Tongue (tissue), 2 donors: ENCODE data around the gene LEKR1. TPM values are rescaled to one million over a fixed set of nuclear protein-coding genes. Genes with fewer than 3 reads are reported as not detected.
"Not testable (repeated sequence)": the region's sequence is repeated elsewhere in the genome, so short reads cannot be mapped to it uniquely, and the experiment has no call there.

ENCODE experiments used
- DNase-seq: peaks from one replicate; pipeline ENCODE4 v3.0.0-alpha.2; 2015
- total RNA-seq: library from RNA; depleted of rRNA; stranded (reverse); fragments of >200 nt; gene quantifications from one replicate; pipeline ENCODE4 v1.2.3, GENCODE V29; 2014

The LEKR1 gene
- total RNA-seq, 1 donor from 2014 or later, result 0.51 TPM

DNA sequence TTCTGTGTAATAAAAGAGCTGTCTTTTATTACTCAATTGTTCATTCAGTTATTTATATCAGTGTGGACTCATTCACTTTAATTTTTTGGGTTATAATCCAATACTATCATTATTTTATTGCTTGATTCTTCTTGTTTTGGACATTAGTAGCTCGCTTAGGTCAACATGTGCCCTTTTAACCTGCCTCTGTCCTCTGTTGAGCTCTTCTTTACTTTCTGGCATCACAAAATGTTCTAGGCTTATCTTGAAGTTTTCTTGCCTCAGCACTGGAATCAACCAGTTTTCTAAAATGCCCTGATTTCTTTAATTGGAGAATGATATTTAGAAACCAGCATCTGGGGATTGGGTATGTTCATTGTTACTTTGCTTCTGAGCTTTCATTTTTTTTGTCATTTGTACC lies 82.2 kb downstream of the LEKR1 start:
- DNase-seq, result no peak

GRCh38 chr3:156910022-156910421 lies 83.9 kb downstream of the LEKR1 start:
- DNase-seq, result no peak

- DNase-seq, result not testable (repeated sequence)
Measured at GRCh38 chr3:156910831-156911230, 84.7 kb downstream of the LEKR1 start.

GRCh38 chr3:156914300-156914699 lies 88.1 kb downstream of the LEKR1 start:
- DNase-seq, result not testable (repeated sequence)

GRCh38 chr3:156915372-156915771 lies 89.2 kb downstream of the LEKR1 start:
- no peak for DNase-seq

DNA sequence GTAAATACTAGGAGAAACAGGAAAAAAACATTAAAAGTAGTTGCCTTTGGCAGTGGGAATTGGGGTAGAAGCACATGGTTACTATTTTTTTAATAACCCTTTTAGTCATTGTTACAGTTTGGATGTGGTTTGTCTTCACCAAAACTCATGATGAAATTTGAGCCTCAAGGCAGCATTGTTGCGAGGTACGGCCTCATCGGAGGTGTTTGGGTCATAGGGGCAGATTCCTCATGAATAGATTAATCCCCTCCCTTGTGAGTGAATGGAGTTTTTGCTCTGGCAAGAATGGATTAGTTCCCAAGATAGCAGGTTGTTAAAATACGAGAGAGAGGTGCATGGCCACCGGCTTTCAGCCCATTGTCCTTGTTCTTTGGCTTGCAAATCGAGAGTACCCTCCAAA lies 92.6 kb downstream of the LEKR1 start:
- DNase-seq, result no peak

- no peak for DNase-seq
Measured at GRCh38 chr3:156919818-156920217, 93.7 kb downstream of the LEKR1 start.

- DNase-seq, result no peak
Measured at GRCh38 chr3:156920399-156920798, 94.2 kb downstream of the LEKR1 start.

GRCh38 chr3:156923349-156923748 lies 97.2 kb downstream of the LEKR1 start:
- DNase-seq, result no peak

DNA sequence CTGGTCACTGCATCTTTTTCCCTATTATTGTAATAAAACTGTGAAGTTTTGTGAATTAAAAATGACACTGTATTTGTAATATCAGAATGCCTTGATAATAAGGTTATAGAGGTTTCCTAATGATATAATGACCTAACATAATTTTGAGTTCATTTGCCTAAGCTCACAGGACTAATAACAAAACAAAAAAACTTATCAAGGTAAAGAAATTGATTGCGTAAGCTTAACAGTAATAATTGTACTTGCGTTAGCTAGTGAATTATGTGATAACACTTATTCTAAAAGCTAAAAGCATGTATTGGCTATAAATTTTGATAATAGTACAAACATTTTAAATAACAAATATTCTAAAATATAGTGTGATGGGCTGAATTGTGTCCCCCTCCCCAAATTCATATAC lies 112.6 kb downstream of the LEKR1 start:
- no peak for DNase-seq

GRCh38 chr3:156939315-156939714 lies 113.2 kb downstream of the LEKR1 start:
- DNase-seq, result no peak

- DNase-seq, result no peak
Measured at GRCh38 chr3:156941311-156941710, 115.2 kb downstream of the LEKR1 start.

GRCh38 chr3:156948402-156949210 lies 122.5 kb downstream of the LEKR1 start:
- no peak for DNase-seq

DNA sequence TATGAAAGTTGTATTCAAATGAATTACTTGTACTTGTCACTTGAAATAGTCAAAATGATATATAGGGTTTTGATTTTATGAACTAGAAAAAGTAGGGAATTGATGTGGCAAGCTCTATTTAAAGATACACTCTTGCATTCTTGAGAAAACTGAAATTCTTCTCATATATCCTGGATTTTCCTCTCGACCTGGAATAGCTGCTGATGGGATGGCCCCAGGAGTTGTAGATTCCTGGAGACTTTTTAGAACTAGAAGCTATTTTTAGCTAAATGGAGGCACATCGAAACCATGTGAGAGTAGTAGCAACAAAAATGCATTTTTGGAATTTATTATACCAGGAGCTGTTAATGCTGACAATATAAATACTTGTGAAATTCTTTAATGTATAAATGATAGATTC lies 125.9 kb downstream of the LEKR1 start:
- DNase-seq, result no peak

- DNase-seq, result no peak
Measured at GRCh38 chr3:156957715-156958114, 131.6 kb downstream of the LEKR1 start.

- DNase-seq, result no peak
Measured at GRCh38 chr3:156963096-156963495, 136.9 kb downstream of the LEKR1 start.

GRCh38 chr3:156964577-156964976 lies 138.4 kb downstream of the LEKR1 start:
- no peak for DNase-seq

GRCh38 chr3:156966349-156966748 lies 140.2 kb downstream of the LEKR1 start:
- not testable (repeated sequence) for DNase-seq

DNA sequence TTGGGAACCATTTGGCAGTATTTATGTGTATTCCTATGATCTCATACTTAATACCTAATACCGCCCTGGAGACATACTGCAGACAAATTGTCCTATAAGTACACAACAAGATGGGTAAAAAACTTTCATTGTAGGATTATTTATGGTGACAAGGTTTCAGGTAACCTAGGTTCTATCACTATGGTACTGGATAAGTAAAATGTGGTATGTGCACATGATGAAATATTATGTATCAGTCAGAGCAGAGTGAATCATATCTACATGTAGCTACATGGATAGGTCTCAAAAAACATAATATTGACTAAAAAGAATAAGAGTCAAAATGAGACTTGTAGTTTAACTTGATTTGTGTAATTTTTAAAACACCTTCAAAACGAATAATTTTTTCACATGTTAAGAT lies 147.8 kb downstream of the LEKR1 start:
- no peak for DNase-seq

GRCh38 chr3:156974931-156975330 lies 148.8 kb downstream of the LEKR1 start:
- DNase-seq, result no peak

GRCh38 chr3:156975721-156976120 lies 149.6 kb downstream of the LEKR1 start:
- no peak for DNase-seq

GRCh38 chr3:156976933-156977332 lies 150.8 kb downstream of the LEKR1 start:
- DNase-seq, result no peak

- DNase-seq, result no peak
Measured at GRCh38 chr3:156978481-156978961, 152.4 kb downstream of the LEKR1 start.

DNA sequence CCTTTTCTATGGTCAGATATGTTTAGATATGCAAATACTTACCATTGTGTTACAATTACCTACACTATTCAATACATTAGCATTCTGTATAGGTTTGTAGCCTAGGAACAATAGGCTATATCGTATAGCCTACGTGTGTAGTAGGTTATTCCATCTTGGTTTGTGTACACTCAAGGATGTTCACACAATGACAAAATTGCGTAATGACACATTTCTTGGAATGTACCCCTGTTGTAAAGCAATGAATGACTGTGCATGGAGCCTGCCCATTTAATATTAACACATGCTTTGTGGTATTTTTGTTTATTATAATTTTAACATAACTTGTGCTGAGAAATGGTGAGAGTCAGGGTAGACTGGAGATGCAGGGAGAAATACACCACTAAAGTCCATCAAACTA lies 154.9 kb downstream of the LEKR1 start:
- no peak for DNase-seq
